Smooth muscle cell (in vitro differentiated cells): ENCODE results near the gene SPRN. TPM values are rescaled to one million over a fixed set of nuclear protein-coding genes. Genes with fewer than 3 reads are reported as not detected.

Experiments
- DNase-seq: peaks from one replicate; lab custom pipeline; 2025; ENCODE audit not compliant: unreplicated experiment; lab: John Stamatoyannopoulos, UW
- H2AFZ ChIP-seq: fragments of 200-600 bp; sonication (generic); 2 replicates; pipeline ENCODE4 v1.6.0; 2016; ENCODE audit warnings: antibody characterized with exemption, low read depth, mild to moderate bottlenecking
- H3F3A ChIP-seq: fragments of 200-600 bp; sonication (generic); 2 replicates; pipeline ENCODE4 v1.6.0; 2017; ENCODE audit warnings: antibody characterized with exemption, low read depth
- H3K27ac ChIP-seq: fragments of 200-600 bp; sonication (generic); 2 replicates; pipeline ENCODE4 v1.5.1; 2016; ENCODE audit warnings: low read depth, mild to moderate bottlenecking
- H3K27me3 ChIP-seq: fragments of 200-600 bp; sonication (generic); 2 replicates; pipeline ENCODE4 v1.6.1; 2016; ENCODE audit warnings: low read depth, mild to moderate bottlenecking
- H3K36me3 ChIP-seq: fragments of 200-600 bp; sonication (generic); 2 replicates; pipeline ENCODE4 v1.5.1; 2016; ENCODE audit warnings: low read depth
- H3K4me1 ChIP-seq: fragments of 200-600 bp; sonication (generic); 2 replicates; pipeline ENCODE4 v1.5.1; 2016; ENCODE audit warnings: low read depth
- H3K4me2 ChIP-seq: fragments of 200-600 bp; sonication (generic); 2 replicates; pipeline ENCODE4 v1.6.0; 2016; ENCODE audit warnings: mild to moderate bottlenecking
- H3K4me3 ChIP-seq: fragments of 200-600 bp; sonication (generic); 2 replicates; pipeline ENCODE4 v1.5.1; 2016; ENCODE audit warnings: mild to moderate bottlenecking
- H3K79me2 ChIP-seq: fragments of 200-600 bp; sonication (generic); 2 replicates; pipeline ENCODE4 v1.6.0; 2016; ENCODE audit warnings: low read depth, mild to moderate bottlenecking
- H3K9ac ChIP-seq: fragments of 200-600 bp; sonication (generic); 2 replicates; pipeline ENCODE4 v1.6.0; 2016; ENCODE audit warnings: low read depth
- H3K9me3 ChIP-seq: fragments of 200-600 bp; sonication (generic); replicated peaks from 2 replicates; pipeline ENCODE4 v1.5.1; 2016; ENCODE audit warnings: low read depth
- H4K20me1 ChIP-seq: fragments of 200-600 bp; sonication (generic); 2 replicates; pipeline ENCODE4 v1.6.0; 2016; ENCODE audit warnings: low read depth
- CTCF ChIP-seq: fragments of 200-600 bp; sonication (generic); IDR thresholded peaks from 2 replicates; pipeline ENCODE4 v1.5.1; 2017; ENCODE audit warnings: borderline replicate concordance, mild to moderate bottlenecking, antibody characterized with exemption; ENCODE audit not compliant: insufficient read depth, poor library complexity, severe bottlenecking
- WGBS: methylation state at CpG from one replicate; pipeline ENCODE4 v1.1.7; 2016; ENCODE audit warnings: low lambda C conversion rate; 5-methylcytosine and 5-hydroxymethylcytosine counted together
- polyA plus RNA-seq: library from polyadenylated mRNA; unstranded; fragments of >200 nt; fragmentation: Nextera tagmentation; extraction: Ambion mirVana; gene quantifications from 2 replicates; pipeline ENCODE4 v1.2.1, GENCODE V29; 2016
- total RNA-seq: library from RNA; depleted of rRNA; stranded (reverse); fragments of >200 nt; gene quantifications from 2 replicates; pipeline ENCODE4 v1.2.3, GENCODE V29; 2014

The SPRN gene
- total and polyA plus RNA-seq, 2 experiments from 2014 or later, result 0.13 to 1.00 TPM

GRCh38 chr10:133456041-133456951, 31.9 kb upstream of the SPRN start:
- Histone ChIP-seq H3K36me3 (no peaks in the 10 kb centered on the region), H2AFZ (no peak overlapping the region), H3K9me3 (peaks cover 3% of the 10 kb centered on the region), H3K4me1 (no peaks in the 10 kb centered on the region), H3F3A (no peaks in the 10 kb centered on the region), H3K27ac (no peak overlapping the region), H3K79me2 (no peaks in the 10 kb centered on the region), H3K4me3 (no peak overlapping the region), H4K20me1 (no peaks in the 10 kb centered on the region), H3K9ac (no peak overlapping the region), H3K27me3 (no peaks in the 10 kb centered on the region), H3K4me2 (no peak overlapping the region)
- 87% methylated on average over 38 of the region's 46 CpGs for WGBS
- TF ChIP-seq CTCF, result no peak
- DNase-seq, result no peak

DNA sequence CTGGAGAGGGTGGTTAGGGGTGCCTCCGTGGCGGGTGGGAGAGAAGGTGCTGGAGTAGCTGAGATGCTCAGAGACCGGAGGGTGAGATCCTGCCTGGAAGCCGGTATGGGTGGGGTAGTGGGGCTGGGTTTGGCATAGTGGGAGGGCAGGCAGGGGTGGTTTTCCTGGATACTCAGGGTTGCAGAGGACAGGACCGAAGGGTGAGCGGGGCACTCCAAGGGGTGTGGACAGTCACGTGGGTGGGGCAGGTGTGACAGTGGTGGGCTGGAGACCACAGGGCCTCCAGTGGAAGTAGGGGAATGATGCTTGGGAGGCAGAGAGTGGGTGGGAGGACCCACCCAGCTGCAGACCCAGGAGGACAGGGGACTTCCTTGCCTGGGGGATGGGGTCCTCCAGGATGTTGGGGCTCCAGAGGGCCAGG, 31.2 kb upstream of the SPRN start:
- Histone ChIP-seq H4K20me1 (no peaks in the 10 kb centered on the region), H3K4me2 (no peak overlapping the region), H3K27ac (no peak overlapping the region), H3F3A (no peaks in the 10 kb centered on the region), H3K4me3 (no peak overlapping the region), H3K79me2 (no peaks in the 10 kb centered on the region), H2AFZ (no peak overlapping the region), H3K27me3 (no peaks in the 10 kb centered on the region), H3K9ac (no peak overlapping the region), H3K9me3 (no peaks in the 10 kb centered on the region), H3K36me3 (no peaks in the 10 kb centered on the region), H3K4me1 (no peaks in the 10 kb centered on the region)
- no peak for TF ChIP-seq CTCF
- 92% methylated on average over 7 of the region's 7 CpGs for WGBS
- no peak for DNase-seq

DNA sequence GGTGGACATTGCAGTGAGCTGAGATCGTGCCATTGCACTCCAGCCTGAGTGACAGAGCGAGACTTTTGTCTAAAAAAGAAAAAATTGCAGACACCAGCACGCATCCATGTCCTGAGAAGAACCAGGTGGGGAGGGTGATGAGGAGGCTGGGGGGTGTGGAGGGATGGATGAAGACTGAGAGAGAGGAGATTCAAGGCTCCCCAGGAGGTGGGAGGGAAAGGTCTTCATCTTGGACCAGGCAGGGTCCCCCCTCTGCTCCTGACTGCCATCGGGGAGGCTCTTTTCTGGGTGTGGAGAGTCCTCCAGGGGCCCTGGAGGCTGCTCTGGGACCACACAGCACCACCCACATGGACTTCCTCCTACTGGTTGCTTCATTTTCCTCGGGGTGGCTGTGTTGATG, 30.8 kb upstream of the SPRN start:
- H3K27me3 ChIP-seq, result no peaks in the 10 kb centered on the region
- 72% methylated on average over 5 of the region's 5 CpGs for WGBS
- no peaks in the 10 kb centered on the region for H3K79me2 ChIP-seq
- no peaks in the 10 kb centered on the region for H4K20me1 ChIP-seq
- H2AFZ ChIP-seq, result no peak overlapping the region
- H3K4me2 ChIP-seq, result no peak overlapping the region
- H3K27ac ChIP-seq, result no peak overlapping the region
- no peaks in the 10 kb centered on the region for H3F3A ChIP-seq
- no peaks in the 10 kb centered on the region for H3K36me3 ChIP-seq
- no peak overlapping the region for H3K4me3 ChIP-seq
- DNase-seq, result no peak
- H3K4me1 ChIP-seq, result no peaks in the 10 kb centered on the region
- H3K9ac ChIP-seq, result no peak overlapping the region
- no peaks in the 10 kb centered on the region for H3K9me3 ChIP-seq
- no peak for TF ChIP-seq CTCF
